ENCODE data around the gene ZNF714.

ZNF714 gene

GRCh38 chr19:21101521-21102242 lies 19.7 kb downstream of the ZNF714 start:
- FAIRE-seq: no peak
- no peak for DNase-seq (ENCODE audit: insufficient read length)
- no peak for TF ChIP-seq TAF1 (IDR thresholded peaks at IDR 0.05; ENCODE audit: borderline replicate concordance, low read depth, low read length)
- TF ChIP-seq POLR2A (IDR thresholded peaks at IDR 0.05; ENCODE audit: low read depth, low read length): no peak
- TF ChIP-seq POLR2AphosphoS5 (IDR thresholded peaks at IDR 0.05; ENCODE audit: low read depth, low read length): no peak

GRCh38 chr19:21109116-21109515 lies 27.1 kb downstream of the ZNF714 start:
- TF ChIP-seq POLR2AphosphoS5 (IDR thresholded peaks at IDR 0.05; ENCODE audit: low read depth, low read length): no peak
- TF ChIP-seq POLR2A (IDR thresholded peaks at IDR 0.05; ENCODE audit: low read depth, low read length): no peak
- no peak for TF ChIP-seq TAF1 (IDR thresholded peaks at IDR 0.05; ENCODE audit: borderline replicate concordance, low read depth, low read length)
- FAIRE-seq: no peak

GRCh38 chr19:21110183-21110582 lies 28.2 kb downstream of the ZNF714 start:
- no peak for DNase-seq (ENCODE audit: insufficient read length)
- no peak for TF ChIP-seq POLR2AphosphoS5 (IDR thresholded peaks at IDR 0.05; ENCODE audit: low read depth, low read length)
- no peak for TF ChIP-seq TAF1 (IDR thresholded peaks at IDR 0.05; ENCODE audit: borderline replicate concordance, low read depth, low read length)
- TF ChIP-seq POLR2A (IDR thresholded peaks at IDR 0.05; ENCODE audit: low read depth, low read length): no peak
- FAIRE-seq: no peak

More at GRCh38 chr19:21109116-21109515, 27.1 kb downstream of the ZNF714 start:
- no peak for DNase-seq (ENCODE audit: insufficient read length)

GRCh38 chr19:21115430-21115829 lies 33.4 kb downstream of the ZNF714 start:
- FAIRE-seq (no peak), DNase-seq (ENCODE audit: insufficient read length) (no peak)
- TF ChIP-seq TAF1 (IDR thresholded peaks at IDR 0.05; ENCODE audit: borderline replicate concordance, low read depth, low read length) (no peak), POLR2AphosphoS5 (IDR thresholded peaks at IDR 0.05; ENCODE audit: low read depth, low read length) (no peak), POLR2A (IDR thresholded peaks at IDR 0.05; ENCODE audit: low read depth, low read length) (no peak)

GRCh38 chr19:21117041-21117907 lies 35.3 kb downstream of the ZNF714 start:
- no peak for TF ChIP-seq TAF1 (IDR thresholded peaks at IDR 0.05; ENCODE audit: borderline replicate concordance, low read depth, low read length)
- no peak for TF ChIP-seq POLR2A (IDR thresholded peaks at IDR 0.05; ENCODE audit: low read depth, low read length)
- no peak for TF ChIP-seq POLR2AphosphoS5 (IDR thresholded peaks at IDR 0.05; ENCODE audit: low read depth, low read length)
- no peak for DNase-seq (ENCODE audit: insufficient read length)
- no peak for FAIRE-seq

GRCh38 chr19:21126078-21126477 lies 44.1 kb downstream of the ZNF714 start:
- no peak for TF ChIP-seq POLR2A (IDR thresholded peaks at IDR 0.05; ENCODE audit: low read depth, low read length)
- no peak for TF ChIP-seq POLR2AphosphoS5 (IDR thresholded peaks at IDR 0.05; ENCODE audit: low read depth, low read length)
- TF ChIP-seq TAF1 (IDR thresholded peaks at IDR 0.05; ENCODE audit: borderline replicate concordance, low read depth, low read length): no peak
- FAIRE-seq: no peak
- DNase-seq (ENCODE audit: insufficient read length): no peak

- FAIRE-seq: no peak
- TF ChIP-seq TAF1 (IDR thresholded peaks at IDR 0.05; ENCODE audit: borderline replicate concordance, low read depth, low read length): no peak
- no peak for TF ChIP-seq POLR2A (IDR thresholded peaks at IDR 0.05; ENCODE audit: low read depth, low read length)
- TF ChIP-seq POLR2AphosphoS5 (IDR thresholded peaks at IDR 0.05; ENCODE audit: low read depth, low read length): no peak
- no peak for DNase-seq (ENCODE audit: insufficient read length)
Measured at GRCh38 chr19:21127001-21127400, 45.0 kb downstream of the ZNF714 start.

GRCh38 chr19:21127898-21128297 lies 45.9 kb downstream of the ZNF714 start:
- no peak for FAIRE-seq
- DNase-seq (ENCODE audit: insufficient read length): no peak
- no peak for TF ChIP-seq POLR2A (IDR thresholded peaks at IDR 0.05; ENCODE audit: low read depth, low read length)
- TF ChIP-seq POLR2AphosphoS5 (IDR thresholded peaks at IDR 0.05; ENCODE audit: low read depth, low read length): no peak
- no peak for TF ChIP-seq TAF1 (IDR thresholded peaks at IDR 0.05; ENCODE audit: borderline replicate concordance, low read depth, low read length)

GRCh38 chr19:21128901-21129698 lies 47.1 kb downstream of the ZNF714 start:
- no peak for TF ChIP-seq POLR2A (IDR thresholded peaks at IDR 0.05; ENCODE audit: low read depth, low read length)
- DNase-seq (ENCODE audit: insufficient read length) (no peak), FAIRE-seq (no peak)

- TF ChIP-seq POLR2A (IDR thresholded peaks at IDR 0.05; ENCODE audit: low read depth, low read length): no peak
- no peak for TF ChIP-seq TAF1 (IDR thresholded peaks at IDR 0.05; ENCODE audit: borderline replicate concordance, low read depth, low read length)
- TF ChIP-seq POLR2AphosphoS5 (IDR thresholded peaks at IDR 0.05; ENCODE audit: low read depth, low read length): no peak
- FAIRE-seq: no peak
- DNase-seq (ENCODE audit: insufficient read length): no peak
Measured at GRCh38 chr19:21130097-21130775, 48.2 kb downstream of the ZNF714 start.

- no peak for FAIRE-seq
- TF ChIP-seq TAF1 (IDR thresholded peaks at IDR 0.05; ENCODE audit: borderline replicate concordance, low read depth, low read length) (no peak), POLR2AphosphoS5 (IDR thresholded peaks at IDR 0.05; ENCODE audit: low read depth, low read length) (no peak), POLR2A (IDR thresholded peaks at IDR 0.05; ENCODE audit: low read depth, low read length) (no peak)
Measured at GRCh38 chr19:21133633-21134032, 51.6 kb downstream of the ZNF714 start.

More at GRCh38 chr19:21133633-21134032, 51.6 kb downstream of the ZNF714 start:
- no peak for DNase-seq (ENCODE audit: insufficient read length)

All from GM12892 (cell line).